GM12875 (cell line): ENCODE results near the gene CIAO3.

Source experiments
- H3K4me3 ChIP-seq: one replicate; pipeline ENCODE4 v1.5.1; 2011; ENCODE audit warnings: low read depth, low read length, control low read depth
- CTCF ChIP-seq: IDR thresholded peaks from 2 replicates; pipeline ENCODE4 v1.5.1; 2011; ENCODE audit warnings: low read depth, mild to moderate bottlenecking, control low read depth, inconsistent platforms, low read length, moderate library complexity, borderline replicate concordance; ENCODE audit not compliant: insufficient read depth

The CIAO3 gene

GRCh38 chr16:683396-684070 lies 57.3 kb downstream of the CIAO3 start:
- peak overlapping the region; percentile 86 for H3K4me3 ChIP-seq
- TF ChIP-seq CTCF = no peak

GRCh38 chr16:682493-683395 lies 58.1 kb downstream of the CIAO3 start:
- no peak for TF ChIP-seq CTCF
- peak overlapping the region; percentile 86 for H3K4me3 ChIP-seq

GRCh38 chr16:681746-682427 lies 58.9 kb downstream of the CIAO3 start:
- no peak for TF ChIP-seq CTCF
- H3K4me3 ChIP-seq = peak overlapping the region; percentile 86

GRCh38 chr16:680967-681745 lies 59.6 kb downstream of the CIAO3 start:
- peak overlapping the region; percentile 86 for H3K4me3 ChIP-seq
- no peak for TF ChIP-seq CTCF

- peak overlapping the region; percentile 86 for H3K4me3 ChIP-seq
- TF ChIP-seq CTCF = no peak
These were observed 60.2 kb downstream of the CIAO3 start for GRCh38 chr16:680625-680945.

- H3K4me3 ChIP-seq = peak within 1 kb of the TSS; percentile 86
- TF ChIP-seq CTCF = no peak
These were observed 60.8 kb downstream of the CIAO3 start, which contains the start of gene STUB1 for GRCh38 chr16:679814-680624. Gene STUB1, plus strand, starts transcription at chr16:680410. Its CDS starts 116 bp downstream, at chr16:680526.
